ENCODE data around the gene FBXW10.
"Not testable (repeated sequence)": the region's sequence is repeated elsewhere in the genome, so short reads cannot be mapped to it uniquely, and the experiment has no call there.

The FBXW10 gene

GRCh38 chr17:18755969-18756368, 12.1 kb downstream of the FBXW10 start:
- not testable (repeated sequence) for DNase-seq

- not testable (repeated sequence) for DNase-seq
These were observed 13.7 kb downstream of the FBXW10 start for GRCh38 chr17:18757368-18758044.

GRCh38 chr17:18758344-18758743, 14.5 kb downstream of the FBXW10 start:
- not testable (repeated sequence) for DNase-seq

GRCh38 chr17:18760221-18760620, 16.4 kb downstream of the FBXW10 start:
- DNase-seq, result not testable (repeated sequence)

GRCh38 chr17:18770572-18770971, 26.7 kb downstream of the FBXW10 start:
- not testable (repeated sequence) for DNase-seq

GRCh38 chr17:18771066-18771465, 27.2 kb downstream of the FBXW10 start:
- DNase-seq, result not testable (repeated sequence)

GRCh38 chr17:18772471-18772870, 28.6 kb downstream of the FBXW10 start:
- DNase-seq, result no peak

GRCh38 chr17:18780991-18781718, 37.3 kb downstream of the FBXW10 start, which contains the start of gene TVP23B:
TVP23B (plus strand) TSS chr17:18781183; CDS start chr17:18781294, 111 bp downstream.
- DNase-seq, result peak; percentile 95

- not testable (repeated sequence) for DNase-seq
These were observed 38.0 kb downstream of the FBXW10 start for GRCh38 chr17:18781805-18782204.

- DNase-seq, result not testable (repeated sequence)
These were observed 42.1 kb downstream of the FBXW10 start for GRCh38 chr17:18785933-18786332.

GRCh38 chr17:18786890-18787289, 43.0 kb downstream of the FBXW10 start:
- DNase-seq, result not testable (repeated sequence)

- DNase-seq, result not testable (repeated sequence)
These were observed 47.5 kb downstream of the FBXW10 start for GRCh38 chr17:18791402-18791801.

- DNase-seq, result not testable (repeated sequence)
These were observed 51.0 kb downstream of the FBXW10 start for GRCh38 chr17:18794841-18795240.

GRCh38 chr17:18796887-18797286, 53.0 kb downstream of the FBXW10 start:
- not testable (repeated sequence) for DNase-seq

GRCh38 chr17:18803458-18804245, 59.8 kb downstream of the FBXW10 start:
- not testable (repeated sequence) for DNase-seq

- not testable (repeated sequence) for DNase-seq
These were observed 72.1 kb downstream of the FBXW10 start for GRCh38 chr17:18815924-18816323.

GRCh38 chr17:18816489-18817371, 72.9 kb downstream of the FBXW10 start:
- peak; percentile 67 for DNase-seq

GRCh38 chr17:18821430-18821829, 77.6 kb downstream of the FBXW10 start:
- DNase-seq, result not testable (repeated sequence)

GRCh38 chr17:18827613-18828012, 83.8 kb downstream of the FBXW10 start:
- DNase-seq, result not testable (repeated sequence)
